Brain microvascular endothelial cell (primary cell): ENCODE results near the gene IL20.

Source experiments
- DNase-seq: peaks from one replicate; pipeline ENCODE4 v3.0.0-alpha.2; 2020
- H3K27ac ChIP-seq: fragments of 250-450 bp; sonication (Bioruptor Pico); 2 replicates; pipeline ENCODE4 v1.5.1; 2020; ENCODE audit warnings: mild to moderate bottlenecking, moderate library complexity
- H3K27me3 ChIP-seq: fragments of 250-450 bp; sonication (Bioruptor Pico); replicated peaks from 2 replicates; pipeline ENCODE4 v1.5.1; 2020; ENCODE audit warnings: mild to moderate bottlenecking
- H3K36me3 ChIP-seq: fragments of 250-450 bp; sonication (Bioruptor Pico); replicated peaks from 2 replicates; pipeline ENCODE4 v1.5.1; 2020; ENCODE audit warnings: mild to moderate bottlenecking
- H3K4me3 ChIP-seq: 2 replicates; pipeline ENCODE4 v1.5.1; 2011; ENCODE audit warnings: low read depth, mild to moderate bottlenecking, control low read depth, low read length, moderate library complexity
- in situ Hi-C: cut with HindIII; loops from 2 replicates; pipeline ENCODE4 v1.10.0; 2017; ENCODE audit warnings: low sequenced_read_pairs, low pct_ligation_motif_present
- TF ChIP-seq, protein P1 (sequence below): IDR thresholded peaks from 2 replicates; pipeline ENCODE4 v1.5.1; 2011; ENCODE audit warnings: low read depth, mild to moderate bottlenecking, moderate library complexity, low read length, control low read depth, inconsistent platforms; ENCODE audit errors: missing control alignments

IL20 gene

GRCh38 chr1:206900149-206900548, 34.7 kb downstream of the IL20 start:
- Histone ChIP-seq H3K27me3 (no peaks in the 10 kb centered on the region), H3K4me3 (no peak overlapping the region), H3K27ac (no peak overlapping the region), H3K36me3 (no peaks in the 10 kb centered on the region)
- DNase-seq: no peak
- TF ChIP-seq, protein P1, sequence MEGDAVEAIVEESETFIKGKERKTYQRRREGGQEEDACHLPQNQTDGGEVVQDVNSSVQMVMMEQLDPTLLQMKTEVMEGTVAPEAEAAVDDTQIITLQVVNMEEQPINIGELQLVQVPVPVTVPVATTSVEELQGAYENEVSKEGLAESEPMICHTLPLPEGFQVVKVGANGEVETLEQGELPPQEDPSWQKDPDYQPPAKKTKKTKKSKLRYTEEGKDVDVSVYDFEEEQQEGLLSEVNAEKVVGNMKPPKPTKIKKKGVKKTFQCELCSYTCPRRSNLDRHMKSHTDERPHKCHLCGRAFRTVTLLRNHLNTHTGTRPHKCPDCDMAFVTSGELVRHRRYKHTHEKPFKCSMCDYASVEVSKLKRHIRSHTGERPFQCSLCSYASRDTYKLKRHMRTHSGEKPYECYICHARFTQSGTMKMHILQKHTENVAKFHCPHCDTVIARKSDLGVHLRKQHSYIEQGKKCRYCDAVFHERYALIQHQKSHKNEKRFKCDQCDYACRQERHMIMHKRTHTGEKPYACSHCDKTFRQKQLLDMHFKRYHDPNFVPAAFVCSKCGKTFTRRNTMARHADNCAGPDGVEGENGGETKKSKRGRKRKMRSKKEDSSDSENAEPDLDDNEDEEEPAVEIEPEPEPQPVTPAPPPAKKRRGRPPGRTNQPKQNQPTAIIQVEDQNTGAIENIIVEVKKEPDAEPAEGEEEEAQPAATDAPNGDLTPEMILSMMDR: no peak
- in situ Hi-C loops: no loop called here

- TF ChIP-seq, protein P1: no peak
- Histone ChIP-seq H3K27me3 (no peaks in the 10 kb centered on the region), H3K27ac (no peak overlapping the region), H3K36me3 (no peaks in the 10 kb centered on the region), H3K4me3 (no peak overlapping the region)
- no peak for DNase-seq
- in situ Hi-C loops: no loop called here
Observed at GRCh38 chr1:206901944-206902343, 36.5 kb downstream of the IL20 start.

GRCh38 chr1:206902702-206903101, 37.3 kb downstream of the IL20 start:
- TF ChIP-seq, protein P1: no peak
- in situ Hi-C loops: no loop called here

DNA sequence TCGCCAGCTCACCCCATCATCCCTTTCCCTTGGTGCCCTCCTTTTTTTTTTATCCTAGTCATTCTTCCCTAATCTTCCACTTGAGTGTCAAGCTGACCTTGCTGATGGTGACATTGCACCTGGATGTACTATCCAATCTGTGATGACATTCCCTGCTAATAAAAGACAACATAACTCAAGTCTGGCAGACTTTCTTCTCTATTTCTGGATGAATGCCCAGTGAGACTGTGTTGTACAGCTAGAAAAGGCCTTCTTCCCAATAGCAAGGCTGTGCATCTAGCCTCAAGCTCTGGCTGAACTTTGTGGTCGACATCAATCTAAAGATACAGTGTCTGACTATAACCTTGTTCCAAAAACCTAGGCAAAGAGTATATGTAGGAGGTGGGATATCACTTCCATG, 38.3 kb downstream of the IL20 start:
- TF ChIP-seq, protein P1: no peak
- H3K4me3 ChIP-seq: no peak overlapping the region
- no peak for DNase-seq
- in situ Hi-C loops: no loop called here
- H3K36me3 ChIP-seq: no peaks in the 10 kb centered on the region
- peaks cover under 1% of the 10 kb centered on the region for H3K27me3 ChIP-seq
- no peak overlapping the region for H3K27ac ChIP-seq

More at GRCh38 chr1:206902702-206903101, 37.3 kb downstream of the IL20 start:
- DNase-seq: no peak
- Histone ChIP-seq H3K4me3 (no peak overlapping the region), H3K36me3 (no peaks in the 10 kb centered on the region), H3K27ac (no peak overlapping the region), H3K27me3 (no peaks in the 10 kb centered on the region)

GRCh38 chr1:206904423-206905142, 39.2 kb downstream of the IL20 start:
- TF ChIP-seq, protein P1: no peak

More at GRCh38 chr1:206904423-206905142, 39.2 kb downstream of the IL20 start:
- Histone ChIP-seq H3K27ac (no peak overlapping the region), H3K27me3 (peaks cover 10% of the 10 kb centered on the region), H3K36me3 (no peaks in the 10 kb centered on the region), H3K4me3 (no peak overlapping the region)
- DNase-seq: no peak
- in situ Hi-C loops: no loop called here
